Measurements from ENCODE around the gene B9D2. TPM values are rescaled to one million over a fixed set of nuclear protein-coding genes. Genes with fewer than 3 reads are reported as not detected.

Gene B9D2
- 9.0 and 9.9 TPM in 2 replicates for total RNA-seq

DNA sequence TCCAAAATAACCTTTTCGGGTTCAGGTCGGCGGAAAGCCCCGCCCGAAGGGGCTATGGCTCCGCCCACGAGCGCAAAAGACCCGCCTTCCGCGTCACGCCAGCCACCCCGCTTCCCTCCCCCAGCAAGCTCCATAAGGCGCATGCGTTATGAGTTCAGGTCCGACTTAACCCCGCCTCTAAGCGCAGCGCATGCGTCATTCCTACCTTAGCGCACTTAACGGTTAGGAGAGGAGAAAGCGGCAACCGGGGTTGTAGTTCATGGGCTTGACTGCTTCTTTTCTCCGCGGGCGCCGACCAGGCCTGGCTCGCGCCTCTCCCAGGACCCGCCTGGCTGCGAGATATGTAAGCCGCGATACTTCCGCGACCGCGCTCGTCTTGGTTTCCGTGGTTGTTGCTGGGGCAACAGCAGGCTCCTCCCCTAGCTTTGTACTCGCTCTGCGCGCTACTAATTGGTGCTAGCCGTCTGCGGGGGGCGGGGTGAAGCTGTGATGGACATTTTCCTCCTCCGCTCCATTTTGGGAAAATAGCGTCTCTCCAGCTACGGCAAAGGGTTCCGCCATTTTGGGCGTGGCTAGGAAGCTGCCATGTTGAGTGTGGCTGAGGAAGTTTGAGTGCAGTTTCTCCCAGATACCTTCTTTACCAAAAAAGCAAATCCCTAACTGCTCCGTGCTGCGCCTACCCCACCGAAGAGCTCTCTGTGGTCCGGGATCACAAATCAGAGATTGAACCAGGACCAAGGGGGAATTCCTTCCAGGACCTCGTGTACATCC lies at the start of gene B9D2:
TSS of gene B9D2 (minus strand) at position 397 of the 771 bp plus-strand sequence. CDS start 630 bp downstream, outside the sequence.

DNA sequence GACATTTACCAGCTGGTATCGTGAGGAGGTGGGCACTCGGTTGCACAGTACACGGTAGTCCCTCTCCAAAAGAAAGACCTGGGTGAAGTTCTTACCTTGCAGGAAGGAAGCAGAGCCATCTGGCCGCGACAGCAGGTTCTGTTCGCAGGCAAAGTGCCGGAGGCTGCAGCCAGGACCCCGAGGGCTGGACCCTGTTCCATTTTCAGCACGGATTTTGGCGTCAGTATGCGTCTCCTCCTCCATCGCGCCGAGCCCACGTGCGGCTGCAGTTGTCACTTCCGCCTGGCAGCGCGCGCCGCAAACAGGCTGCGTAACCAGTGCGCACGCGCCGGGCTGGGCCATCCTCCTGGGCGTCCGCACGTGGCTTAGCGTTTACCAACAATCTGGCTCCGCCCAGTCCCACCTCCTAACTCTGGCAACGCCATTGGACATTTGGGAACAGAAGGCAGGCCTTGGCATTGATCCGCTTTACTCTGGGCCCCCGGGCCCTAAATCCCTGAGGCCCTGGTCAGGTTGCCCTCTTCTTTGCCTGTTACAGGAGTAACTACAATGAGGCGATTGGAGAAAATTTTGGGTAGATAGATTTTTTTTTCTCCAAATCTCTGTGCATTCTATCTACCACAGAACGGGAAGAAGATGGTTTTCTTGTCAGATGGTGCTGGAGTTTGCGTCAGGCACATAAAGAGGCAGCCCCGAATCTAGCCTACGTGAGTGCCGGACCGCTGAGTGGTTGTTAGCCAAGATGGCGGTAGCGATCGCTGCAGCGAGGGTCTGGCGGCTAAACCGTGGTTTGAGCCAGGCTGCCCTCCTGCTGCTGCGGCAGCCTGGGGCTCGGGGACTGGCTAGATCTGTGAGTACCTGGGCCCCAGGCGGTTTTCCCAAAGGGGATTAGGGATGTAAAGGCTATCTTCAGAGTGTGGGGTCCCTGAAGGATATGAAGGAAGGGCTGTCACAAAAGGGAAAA lies 33.4 kb upstream of the B9D2 start, which contains the start of the genes BCKDHA and EXOSC5:
TSS of gene BCKDHA (plus strand) at position 733 of the 964 bp plus-strand sequence. CDS start at position 743, 10 bp downstream.
TSS of gene EXOSC5 (minus strand) at position 274 of the 964 bp plus-strand sequence. CDS start at position 243, 31 bp downstream.

DNA sequence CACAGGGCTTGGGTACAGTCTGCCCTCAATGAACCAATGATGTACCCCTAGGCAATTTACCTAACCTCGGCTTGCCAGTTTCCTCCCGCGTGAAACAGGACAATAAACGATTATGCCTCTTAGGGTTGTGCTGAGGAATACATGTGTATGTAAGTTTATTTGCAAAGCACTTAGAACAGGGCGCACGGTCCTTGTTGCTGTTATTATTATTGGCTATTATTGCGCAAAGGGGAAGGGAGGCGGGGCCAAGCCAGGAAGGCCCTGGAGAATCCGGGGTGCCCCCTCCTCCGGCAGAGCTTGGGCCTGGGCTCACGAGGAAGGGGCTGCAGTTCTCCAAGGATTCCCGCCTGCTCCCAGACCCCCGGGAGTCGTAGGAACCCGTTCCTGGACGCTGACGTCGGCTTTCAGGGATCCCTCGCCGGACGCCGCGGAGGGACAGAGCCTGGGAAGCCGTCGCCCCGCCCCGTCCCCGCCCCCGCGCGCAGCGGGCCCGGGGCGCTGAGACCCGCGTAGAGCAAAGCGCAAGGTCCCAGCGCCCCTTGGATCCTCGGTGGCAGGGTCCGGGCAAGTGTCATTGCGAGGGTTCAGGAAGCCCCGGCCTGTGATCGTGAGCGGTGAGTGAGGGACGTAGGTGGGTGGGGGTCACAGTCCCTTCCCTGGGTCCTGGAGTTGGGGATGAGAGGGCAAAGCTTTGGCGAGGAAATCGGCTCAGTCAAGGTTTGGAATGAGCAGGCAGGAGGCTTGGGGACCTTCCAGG lies 12.5 kb upstream of the B9D2 start, which contains the start of gene TMEM91:
TSS of gene TMEM91 (plus strand) at position 293 of the 757 bp plus-strand sequence. CDS start 1,777 bp downstream, outside the sequence.

DNA sequence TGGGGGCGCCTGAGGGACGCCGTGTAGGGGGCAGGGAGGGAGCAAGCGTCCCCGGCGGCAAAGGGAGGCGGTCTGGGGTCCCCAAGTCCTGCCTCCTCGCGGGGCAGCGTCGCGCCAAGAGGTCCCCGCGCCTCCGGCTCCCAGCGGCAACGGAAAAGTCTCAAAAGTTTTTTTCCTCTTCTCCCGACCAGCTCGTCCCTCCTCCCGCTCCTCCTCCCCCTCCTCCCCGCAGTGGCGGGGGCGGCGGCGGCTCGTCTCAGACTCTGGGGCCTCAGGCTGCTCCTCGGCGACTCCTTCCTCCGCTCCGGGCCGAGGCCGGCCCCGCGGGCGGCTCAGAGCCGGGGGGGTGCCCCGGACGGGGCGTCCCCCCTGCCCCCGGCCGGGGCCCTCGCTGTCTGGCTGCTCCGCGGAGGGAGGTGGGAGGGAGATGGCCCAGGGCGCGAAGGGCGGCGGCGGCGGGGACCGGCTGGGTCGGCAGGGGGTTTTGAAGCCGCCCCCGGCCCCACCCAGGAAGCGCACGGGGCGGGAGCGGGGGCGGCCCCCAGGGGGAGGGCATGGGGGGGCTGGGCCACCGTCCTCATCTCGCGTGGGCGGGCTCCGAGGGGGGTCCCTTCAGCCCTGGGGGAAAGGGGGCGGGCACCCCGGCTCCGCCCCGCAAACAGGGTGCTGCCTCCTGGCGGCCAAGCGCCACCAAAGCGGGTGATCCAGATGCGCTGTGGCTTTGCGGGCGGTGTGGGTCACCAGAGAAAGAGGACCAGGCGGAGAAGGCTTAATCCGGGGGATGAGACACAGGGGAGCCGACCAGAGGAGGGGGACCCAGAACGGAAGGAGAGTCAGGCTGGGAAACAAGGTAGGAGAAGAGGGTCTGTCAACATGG lies 10.2 kb downstream of the B9D2 start, which contains the start of gene TGFB1:
TSS of gene TGFB1 (minus strand) at position 457 of the 877 bp plus-strand sequence. CDS start 878 bp downstream, outside the sequence.

GRCh38 chr19:41310033-41310831 lies 53.7 kb downstream of the B9D2 start, which contains the start of gene CCDC97:
TSS of gene CCDC97 (plus strand) at chr19:41310172. CDS start at chr19:41310311, 139 bp downstream.

Other genes starting within 250 kb of the B9D2 start
- not detected in 2 replicates for gene CYP2F1, start 249.7 kb downstream of the B9D2 start, total RNA-seq
- gene CYP2S1, start 170.9 kb downstream of the B9D2 start, total RNA-seq: 2.9 and 4.1 TPM in 2 replicates
- 356 and 367 TPM in 2 replicates for gene AXL, start 144.9 kb downstream of the B9D2 start, total RNA-seq
- 125 and 158 TPM in 2 replicates for gene HNRNPUL1, start 99.8 kb downstream of the B9D2 start, total RNA-seq
- 11.9 and 18.6 TPM in 2 replicates for gene CCDC97, start 54.0 kb downstream of the B9D2 start, total RNA-seq
- 44.2 and 44.6 TPM in 2 replicates for gene TGFB1, start 10.2 kb downstream of the B9D2 start, total RNA-seq
- gene TMEM91, start 12.4 kb upstream of the B9D2 start, total RNA-seq: 0.49 and 11.0 TPM in 2 replicates
- gene EXOSC5, start 33.2 kb upstream of the B9D2 start, total RNA-seq: 18.9 and 25.3 TPM in 2 replicates
- 43.7 and 108 TPM in 2 replicates for gene BCKDHA, start 33.7 kb upstream of the B9D2 start, total RNA-seq
- gene B3GNT8, start 63.2 kb upstream of the B9D2 start, total RNA-seq: 1.5 and 3.9 TPM in 2 replicates
- 45.6 and 57.0 TPM in 2 replicates for gene DMAC2, start 75.8 kb upstream of the B9D2 start, total RNA-seq
- not detected in 2 replicates for gene ERICH4, start 79.0 kb upstream of the B9D2 start, total RNA-seq
- gene CEACAM21, start 212.0 kb upstream of the B9D2 start, total RNA-seq: not detected in 2 replicates